Measurements from ENCODE around the gene PLOD1.
A peak's percentile ranks its signal among the peaks of the same experiment; 100 is the strongest.

- peak; percentile 78 for TF ChIP-seq POLR2AphosphoS5 (IDR thresholded peaks at IDR 0.05; ENCODE audit: low read depth, low read length)
- TF ChIP-seq TAF1 (IDR thresholded peaks at IDR 0.05; ENCODE audit: borderline replicate concordance, insufficient read depth, low read length) = peak; percentile 67; the same call in 1 of the 2 replicates
- no peak for TF ChIP-seq REST (IDR thresholded peaks at IDR 0.05; ENCODE audit: insufficient read depth in 1 of 2, low read depth in 2 of 2, low read length in 2 of 2)
- no peak for TF ChIP-seq SIN3A (IDR thresholded peaks at IDR 0.05; ENCODE audit: borderline replicate concordance, insufficient read depth, low read length)
These were observed 45.5 kb downstream of the PLOD1 start, which contains the start of gene MFN2 for GRCh38 chr1:11979851-11980675.

Measured in PFSK-1 (cell line).